Sigmoid colon (tissue), 4 donors: ENCODE results near the gene REN.

Source experiments
- EP300 ChIP-seq, 4 donors: sonication (generic); formaldehyde crosslinking; IDR thresholded peaks; one replicate each; pipeline ENCODE4 v1.6.1; 2017; ENCODE audit warnings: antibody characterized with exemption in 4 of 4
- POLR2A ChIP-seq, 2 donors: fragments of 450-650 bp; IDR thresholded peaks; one replicate each; pipeline ENCODE4 v1.6.1; 2016; ENCODE audit warnings: antibody characterized with exemption in 2 of 2, mild to moderate bottlenecking in 2 of 2, moderate library complexity in 2 of 2
- POLR2AphosphoS5 ChIP-seq, 4 donors: sonication (generic); formaldehyde crosslinking; IDR thresholded peaks; one replicate each; pipeline ENCODE4 v1.6.1; 2017; ENCODE audit warnings: antibody characterized with exemption in 4 of 4
- TF ChIP-seq, protein P1 (sequence below), 4 experiments: fragments of 450-650 bp in 3 of 4; fragments of 200-600 bp in 1 of 4; IDR thresholded peaks; one replicate each; pipeline ENCODE4 v1.5.1; 2016 to 2019; ENCODE audit warnings: antibody characterized with exemption in 4 of 4, mild to moderate bottlenecking in 3 of 4, moderate library complexity in 2 of 4

DNA sequence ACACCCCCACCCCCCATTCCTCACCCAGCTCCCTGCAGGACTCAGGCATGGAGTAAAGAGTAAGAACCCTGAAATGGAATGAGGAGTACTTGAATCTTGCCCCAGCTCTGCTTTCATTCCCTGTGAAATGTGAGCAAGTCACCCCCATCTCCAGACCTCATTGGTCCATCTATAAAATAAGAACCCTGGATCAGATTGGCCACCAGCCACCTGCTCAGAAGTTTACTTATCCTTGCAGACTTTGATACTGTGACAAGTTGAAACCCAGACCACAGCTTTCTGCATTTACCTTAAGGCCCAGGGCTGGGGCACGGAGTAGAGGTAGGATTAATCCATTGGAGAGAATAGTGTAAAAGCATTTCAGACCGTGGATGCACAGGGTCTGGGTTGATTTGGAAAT, 27.9 kb upstream of the REN start:
- TF ChIP-seq POLR2A (IDR thresholded peaks at IDR 0.05) (no peak), POLR2AphosphoS5 (IDR thresholded peaks at IDR 0.05) (no peak), EP300 (IDR thresholded peaks at IDR 0.05) (no peak)
- TF ChIP-seq, protein P1, sequence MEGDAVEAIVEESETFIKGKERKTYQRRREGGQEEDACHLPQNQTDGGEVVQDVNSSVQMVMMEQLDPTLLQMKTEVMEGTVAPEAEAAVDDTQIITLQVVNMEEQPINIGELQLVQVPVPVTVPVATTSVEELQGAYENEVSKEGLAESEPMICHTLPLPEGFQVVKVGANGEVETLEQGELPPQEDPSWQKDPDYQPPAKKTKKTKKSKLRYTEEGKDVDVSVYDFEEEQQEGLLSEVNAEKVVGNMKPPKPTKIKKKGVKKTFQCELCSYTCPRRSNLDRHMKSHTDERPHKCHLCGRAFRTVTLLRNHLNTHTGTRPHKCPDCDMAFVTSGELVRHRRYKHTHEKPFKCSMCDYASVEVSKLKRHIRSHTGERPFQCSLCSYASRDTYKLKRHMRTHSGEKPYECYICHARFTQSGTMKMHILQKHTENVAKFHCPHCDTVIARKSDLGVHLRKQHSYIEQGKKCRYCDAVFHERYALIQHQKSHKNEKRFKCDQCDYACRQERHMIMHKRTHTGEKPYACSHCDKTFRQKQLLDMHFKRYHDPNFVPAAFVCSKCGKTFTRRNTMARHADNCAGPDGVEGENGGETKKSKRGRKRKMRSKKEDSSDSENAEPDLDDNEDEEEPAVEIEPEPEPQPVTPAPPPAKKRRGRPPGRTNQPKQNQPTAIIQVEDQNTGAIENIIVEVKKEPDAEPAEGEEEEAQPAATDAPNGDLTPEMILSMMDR (IDR thresholded peaks at IDR 0.05): no peak
